Peyer's patch (tissue), 4 donors: ENCODE data around the gene RHBDF2.

ENCODE experiments used
- POLR2A ChIP-seq, 2 donors: fragments of 450-650 bp; IDR thresholded peaks; one replicate each; pipeline ENCODE4 v1.5.1; 2017; ENCODE audit warnings: antibody characterized with exemption in 2 of 2, mild to moderate bottlenecking in 2 of 2, moderate library complexity in 2 of 2
- TF ChIP-seq, protein P1 (sequence below), 6 experiments: fragments of 450-650 bp in 4 of 6; fragments of 200-600 bp in 2 of 6; sonication (generic) in 1 of 6; IDR thresholded peaks; one replicate each; pipeline ENCODE4 v1.5.1; 2017 to 2019; ENCODE audit warnings: antibody characterized with exemption in 6 of 6, mild to moderate bottlenecking in 3 of 6, moderate library complexity in 1 of 6

DNA sequence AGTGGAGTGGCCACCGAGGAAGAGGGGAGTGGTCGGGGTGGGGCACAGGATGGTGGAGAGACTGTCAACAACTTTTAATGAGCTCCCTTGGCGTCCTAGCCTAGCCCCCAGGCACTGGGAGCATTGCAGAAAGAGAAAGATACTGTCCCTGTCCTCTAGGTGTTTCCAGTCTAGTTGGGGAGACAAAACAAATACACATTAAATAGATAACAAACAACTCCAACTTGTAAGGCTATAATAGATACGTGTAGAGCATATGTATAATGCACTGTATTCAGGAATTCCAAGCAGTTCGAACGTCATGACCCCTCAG, 47.8 kb downstream of the RHBDF2 start:
- TF ChIP-seq, protein P1, sequence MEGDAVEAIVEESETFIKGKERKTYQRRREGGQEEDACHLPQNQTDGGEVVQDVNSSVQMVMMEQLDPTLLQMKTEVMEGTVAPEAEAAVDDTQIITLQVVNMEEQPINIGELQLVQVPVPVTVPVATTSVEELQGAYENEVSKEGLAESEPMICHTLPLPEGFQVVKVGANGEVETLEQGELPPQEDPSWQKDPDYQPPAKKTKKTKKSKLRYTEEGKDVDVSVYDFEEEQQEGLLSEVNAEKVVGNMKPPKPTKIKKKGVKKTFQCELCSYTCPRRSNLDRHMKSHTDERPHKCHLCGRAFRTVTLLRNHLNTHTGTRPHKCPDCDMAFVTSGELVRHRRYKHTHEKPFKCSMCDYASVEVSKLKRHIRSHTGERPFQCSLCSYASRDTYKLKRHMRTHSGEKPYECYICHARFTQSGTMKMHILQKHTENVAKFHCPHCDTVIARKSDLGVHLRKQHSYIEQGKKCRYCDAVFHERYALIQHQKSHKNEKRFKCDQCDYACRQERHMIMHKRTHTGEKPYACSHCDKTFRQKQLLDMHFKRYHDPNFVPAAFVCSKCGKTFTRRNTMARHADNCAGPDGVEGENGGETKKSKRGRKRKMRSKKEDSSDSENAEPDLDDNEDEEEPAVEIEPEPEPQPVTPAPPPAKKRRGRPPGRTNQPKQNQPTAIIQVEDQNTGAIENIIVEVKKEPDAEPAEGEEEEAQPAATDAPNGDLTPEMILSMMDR (IDR thresholded peaks at IDR 0.05): no peak
- no peak for TF ChIP-seq POLR2A (IDR thresholded peaks at IDR 0.05)
